HCT116 (cell line): Measurements from ENCODE around the gene ABTB2. TPM values are rescaled to one million over a fixed set of nuclear protein-coding genes. Genes with fewer than 3 reads are reported as not detected.

Experiments
- ATAC-seq: fragments of 200-7000 bp; cut with Tn5 transposase; 2 replicates; pipeline ENCODE4 v1.9.1; 2020; ENCODE audit warnings: mild to moderate bottlenecking, moderate library complexity
- BruUV-seq: library from RNA; stranded (reverse); fragments of 400-500 nt; replicated peaks from 2 replicates; lab custom pipeline; 2021; lab: Mats Ljungman, UMichigan
- CTCF ChIA-PET: fragments of 300-600 bp; sonication (Branson Sonifier 250); formaldehyde crosslinking; loops from one replicate; lab custom pipeline; 2021; ENCODE audit warnings: antibody characterized with exemption; lab: Charles Lee
- POLR2A ChIA-PET: fragments of 300-600, 350-600 bp; sonication (Branson Sonifier 250); formaldehyde crosslinking; loops from one replicate; lab custom pipeline; 2021; ENCODE audit warnings: antibody characterized with exemption; lab: Charles Lee
- RAD21 ChIA-PET, 2 experiments: fragments of 300-600 bp; sonication (Branson Sonifier 250); formaldehyde crosslinking; loops; one replicate each; lab custom pipeline; 2023; ENCODE audit warnings: low total read pairs in 2 of 2; ENCODE audit not compliant: uncharacterized antibody in 2 of 2, unreplicated experiment in 2 of 2, low non-redundant PET in 1 of 2; lab: Charles Lee
- DNase-seq: peaks from one replicate; pipeline ENCODE4 v3.0.0-alpha.2; 2010; ENCODE audit warnings: low read depth, low spot score
- H2AFZ ChIP-seq: fragments of 200-600 bp; shearing (Covaris generic), sonication (generic); 2 replicates; pipeline ENCODE4 v1.6.1; 2017; ENCODE audit warnings: low read depth, mixed run types, mixed read lengths, antibody characterized with exemption, low read length; ENCODE audit not compliant: poor library complexity, severe bottlenecking
- H3K27ac ChIP-seq: 2 replicates; pipeline ENCODE4 v1.5.1; 2012; ENCODE audit warnings: low read depth, low read length
- H3K27me3 ChIP-seq: fragments of 200-600 bp; sonication (generic); 2 replicates; pipeline ENCODE4 v1.6.1; 2016; ENCODE audit warnings: mixed run types, low read length, mixed read lengths; ENCODE audit not compliant: insufficient read depth
- H3K36me3 ChIP-seq, 2 experiments: fragments of 200-500 bp in 1 of 2; fragments of 200-600 bp in 1 of 2; sonication (Bioruptor generic) in 1 of 2; sonication (generic) in 1 of 2; 2 replicates each; pipeline versions ENCODE4 v1.5.1 to v1.6.1; 2014 to 2016; ENCODE audit warnings: low read length in 2 of 2, inconsistent platforms in 1 of 2, mixed read lengths in 1 of 2, mixed run types in 1 of 2; ENCODE audit not compliant: insufficient read depth in 2 of 2, control insufficient read depth in 1 of 2
- H3K4me1 ChIP-seq, 2 experiments: fragments of 200-600 bp in 1 of 2; sonication (generic) in 1 of 2; 2 replicates each; pipeline versions ENCODE4 v1.5.1 to v1.6.1; 2012 to 2017; ENCODE audit warnings: low read length in 2 of 2, inconsistent platforms in 1 of 2, mild to moderate bottlenecking in 1 of 2, mixed read lengths in 1 of 2, mixed run types in 1 of 2, moderate library complexity in 1 of 2; ENCODE audit not compliant: insufficient read depth in 2 of 2, control insufficient read depth in 1 of 2
- H3K4me2 ChIP-seq: fragments of 200-600 bp; sonication (generic); 2 replicates; pipeline ENCODE4 v1.6.1; 2017; ENCODE audit warnings: mixed run types, low read length, mixed read lengths
- H3K4me3 ChIP-seq, 2 experiments: fragments of 200-600 bp in 1 of 2; sonication (generic) in 1 of 2; replicated peaks in 1 of 2; 2 replicates each; pipeline ENCODE4 v1.5.1; 2011 to 2016; ENCODE audit warnings: low read length in 2 of 2, control low read depth in 1 of 2, low read depth in 1 of 2, mild to moderate bottlenecking in 1 of 2, mixed read lengths in 1 of 2, mixed run types in 1 of 2
- H3K79me2 ChIP-seq: fragments of 200-600 bp; sonication (generic); 2 replicates; pipeline ENCODE4 v1.6.1; 2017; ENCODE audit warnings: mild to moderate bottlenecking, mixed run types, low read length, moderate library complexity, mixed read lengths; ENCODE audit not compliant: insufficient read depth
- H3K9ac ChIP-seq: fragments of 200-600 bp; sonication (generic); 2 replicates; pipeline ENCODE4 v1.6.1; 2016; ENCODE audit warnings: low read length, mixed read lengths
- H3K9me2 ChIP-seq: fragments of 200-600 bp; sonication (generic), shearing (Covaris generic); 2 replicates; pipeline ENCODE4 v1.6.1; 2017; ENCODE audit warnings: mixed run types, mild to moderate bottlenecking, moderate library complexity; ENCODE audit not compliant: insufficient read depth
- H3K9me3 ChIP-seq, 2 experiments: fragments of 200-500 bp in 1 of 2; fragments of 200-600 bp in 1 of 2; sonication (Bioruptor generic) in 1 of 2; sonication (generic) in 1 of 2; 2 replicates each; pipeline ENCODE4 v1.6.1; 2014 to 2017; ENCODE audit warnings: low read length in 2 of 2, mixed read lengths in 2 of 2, inconsistent platforms in 1 of 2, low read depth in 1 of 2, mild to moderate bottlenecking in 1 of 2, mixed run types in 1 of 2, moderate library complexity in 1 of 2; ENCODE audit not compliant: control insufficient read depth in 1 of 2, insufficient read depth in 1 of 2
- H4K20me1 ChIP-seq: fragments of 200-600 bp; sonication (generic), shearing (Covaris generic); 2 replicates; pipeline ENCODE4 v1.6.1; 2017; ENCODE audit warnings: mixed run types, mild to moderate bottlenecking, moderate library complexity; ENCODE audit not compliant: insufficient read depth
- CBX3 ChIP-seq: IDR thresholded peaks from 2 replicates; pipeline ENCODE4 v1.6.1; 2012; ENCODE audit warnings: low read depth
- EGR1 ChIP-seq: IDR thresholded peaks from 2 replicates; pipeline ENCODE4 v1.6.1; 2012; ENCODE audit warnings: low read depth
- ELF1 ChIP-seq: IDR thresholded peaks from 2 replicates; pipeline ENCODE4 v1.6.1; 2012; ENCODE audit warnings: low read depth, borderline replicate concordance
- FOSL1 ChIP-seq: IDR thresholded peaks from 2 replicates; pipeline ENCODE4 v1.6.1; 2012; ENCODE audit warnings: low read depth
- JUND ChIP-seq: IDR thresholded peaks from 2 replicates; pipeline ENCODE4 v1.6.1; 2012
- POLR2A ChIP-seq: IDR thresholded peaks from 2 replicates; pipeline ENCODE4 v1.7.0; 2011; ENCODE audit warnings: borderline replicate concordance; ENCODE audit not compliant: insufficient read depth, insufficient read length; ENCODE audit errors: extremely low read depth
- POLR2AphosphoS5 ChIP-seq: IDR thresholded peaks from 2 replicates; pipeline ENCODE4 v1.6.1; 2011; ENCODE audit warnings: mild to moderate bottlenecking, low read depth, low read length, moderate library complexity
- RAD21 ChIP-seq: IDR thresholded peaks from 2 replicates; pipeline ENCODE4 v1.6.1; 2012; ENCODE audit warnings: low read depth, mild to moderate bottlenecking
- SIN3A ChIP-seq: IDR thresholded peaks from 2 replicates; pipeline ENCODE4 v1.6.1; 2012; ENCODE audit warnings: low read depth
- SP1 ChIP-seq: IDR thresholded peaks from 2 replicates; pipeline ENCODE4 v1.6.1; 2012; ENCODE audit warnings: low read depth
- TCF7L2 ChIP-seq: IDR thresholded peaks from 2 replicates; pipeline ENCODE4 v1.7.0; 2011; ENCODE audit warnings: borderline replicate concordance, inconsistent platforms; ENCODE audit not compliant: insufficient read depth, insufficient read length; ENCODE audit errors: extremely low read depth
- ZFX ChIP-seq: fragments of 450-650 bp; IDR thresholded peaks from 2 replicates; pipeline ENCODE4 v1.6.1; 2017
- ZNF274 ChIP-seq: fragments of 200-500 bp; sonication (Bioruptor generic); IDR thresholded peaks from 2 replicates; pipeline ENCODE4 v1.6.1; 2014; ENCODE audit warnings: mild to moderate bottlenecking, low read depth, low read length, inconsistent platforms
- intact Hi-C: fragments of 100-400 bp; cut with micrococcal nuclease; formaldehyde crosslinking; loops from 2 replicates; pipeline ENCODE4 v1.10.0; 2022
- total RNA-seq: library from RNA; stranded (reverse); gene quantifications from one replicate; pipeline ENCODE4 v1.2.1, GENCODE V29; 2021; ENCODE audit not compliant: unreplicated experiment
- TF ChIP-seq, protein P1 (sequence below), 3 experiments: fragments of 200-600 bp in 1 of 3; sonication (generic) in 1 of 3; IDR thresholded peaks in 2 of 3; conservative IDR thresholded peaks in 1 of 3; 2 replicates each; pipeline ENCODE4 v1.5.1; 2012 to 2017; ENCODE audit warnings: low read depth in 2 of 3, low read length in 2 of 3, antibody characterized with exemption in 1 of 3, borderline replicate concordance in 1 of 3, control low read depth in 1 of 3, mild to moderate bottlenecking in 1 of 3, mixed read lengths in 1 of 3, mixed run types in 1 of 3, moderate library complexity in 1 of 3; ENCODE audit not compliant: insufficient read depth in 1 of 3
- TF ChIP-seq, protein P2 (sequence below): IDR thresholded peaks from 2 replicates; pipeline ENCODE4 v1.6.1; 2012
- TF ChIP-seq, protein P3 (sequence below): IDR thresholded peaks from 2 replicates; pipeline ENCODE4 v1.6.1; 2012
- TF ChIP-seq, protein P4 (sequence below): IDR thresholded peaks from 2 replicates; pipeline ENCODE4 v1.6.1; 2012; ENCODE audit warnings: low read depth
- TF ChIP-seq, protein P5 (sequence below): IDR thresholded peaks from 2 replicates; pipeline ENCODE4 v1.6.1; 2011; ENCODE audit warnings: mild to moderate bottlenecking, low read length, moderate library complexity; ENCODE audit not compliant: insufficient replicate concordance; ENCODE audit errors: extremely low read depth

Gene ABTB2
- total RNA-seq, 1 experiment from 2014 or later = 6.8 TPM

DNA sequence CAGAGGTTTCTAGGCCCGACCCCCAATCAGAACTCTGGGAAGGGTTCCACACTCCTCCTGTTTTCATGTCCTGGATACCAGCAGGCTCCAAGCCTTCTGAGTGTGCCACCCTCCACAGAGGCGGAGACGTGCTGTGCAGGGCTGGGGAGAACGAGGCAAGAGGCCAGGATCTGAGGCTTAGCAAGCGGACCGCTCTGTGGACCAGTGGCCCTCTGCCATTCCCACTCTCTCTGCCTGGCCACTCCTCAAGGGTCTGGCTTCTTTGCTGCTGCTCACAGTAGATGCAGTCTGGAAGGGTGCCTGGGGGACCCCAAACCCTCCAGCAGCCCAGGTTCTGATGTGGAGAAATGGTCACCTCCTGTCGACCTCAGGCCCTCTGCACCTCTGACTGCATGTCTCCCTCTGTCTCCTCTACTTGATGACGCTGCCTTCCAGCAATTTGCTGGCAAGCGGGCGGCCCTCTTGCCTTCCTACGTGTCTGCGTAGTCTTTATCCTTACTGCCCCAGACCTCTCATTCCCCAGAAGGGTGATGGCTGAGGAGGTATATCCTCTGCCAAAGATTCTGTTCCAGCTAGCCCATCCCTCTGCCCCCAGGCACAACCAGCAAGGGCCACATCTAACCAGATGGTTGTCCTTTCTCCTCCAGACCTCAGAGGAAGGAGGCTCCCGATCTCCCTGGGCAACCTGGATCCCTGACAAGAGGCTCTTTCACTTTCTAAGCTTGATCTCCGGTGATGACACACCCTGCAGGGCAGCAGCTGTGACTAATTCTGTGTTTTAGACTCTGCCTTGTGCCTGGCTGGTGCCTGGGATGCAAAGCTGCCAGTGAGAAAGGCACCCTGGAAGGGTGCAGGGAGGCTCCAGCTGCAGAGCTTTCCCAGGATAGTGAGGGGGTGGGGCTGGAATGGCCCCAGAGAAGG, 165.1 kb downstream of the ABTB2 start:
- RAD21 ChIA-PET = interaction anchor here (0.6 to 1.2 kb wide), 2 partner anchors 18 to 45 kb away, joined by 3 to 5 read pairs; no protein-coding TSS in a partner anchor
- peak; percentile 87 for ATAC-seq
- H3K36me3 ChIP-seq = no peaks in the 10 kb centered on the region
- CTCF ChIA-PET = interaction anchor here (1.3 kb wide), 1 partner anchor 19 kb away, joined by 3 read pairs; no protein-coding TSS in a partner anchor
- H4K20me1 ChIP-seq = no peaks in the 10 kb centered on the region
- intact Hi-C loops = loop anchor here (5.0 kb wide), 1 partner anchor 165 kb away; the partner anchor contains the start of gene ABTB2
- no peak overlapping the region for H2AFZ ChIP-seq
- 0 out of 2 replicates have a peak overlapping the region, but pooled peaks have one; percentile 1 for H3K27ac ChIP-seq
- no peaks in the 10 kb centered on the region for H3K9me2 ChIP-seq
- DNase-seq = peak; percentile 60
- H3K4me2 ChIP-seq = peak overlapping the region; percentile 73
- POLR2A ChIA-PET = no interaction called here
- peak overlapping the region; percentile 50 for H3K9ac ChIP-seq
- peaks cover 19 to 42% of the 10 kb centered on the region in 2 experiments for H3K4me1 ChIP-seq
- H3K4me3 ChIP-seq = peak overlapping the region in 1 of 2 experiments; percentile 26; a peak in 1 of 4 replicates
- BruUV-seq = no TSS peak
- no peaks in the 10 kb centered on the region for H3K9me3 ChIP-seq
- H3K79me2 ChIP-seq = no peaks in the 10 kb centered on the region
- H3K27me3 ChIP-seq = no peaks in the 10 kb centered on the region
- peak; percentile 28; the same call in 1 of the 2 replicates for TF ChIP-seq JUND
- TF ChIP-seq, protein P1, sequence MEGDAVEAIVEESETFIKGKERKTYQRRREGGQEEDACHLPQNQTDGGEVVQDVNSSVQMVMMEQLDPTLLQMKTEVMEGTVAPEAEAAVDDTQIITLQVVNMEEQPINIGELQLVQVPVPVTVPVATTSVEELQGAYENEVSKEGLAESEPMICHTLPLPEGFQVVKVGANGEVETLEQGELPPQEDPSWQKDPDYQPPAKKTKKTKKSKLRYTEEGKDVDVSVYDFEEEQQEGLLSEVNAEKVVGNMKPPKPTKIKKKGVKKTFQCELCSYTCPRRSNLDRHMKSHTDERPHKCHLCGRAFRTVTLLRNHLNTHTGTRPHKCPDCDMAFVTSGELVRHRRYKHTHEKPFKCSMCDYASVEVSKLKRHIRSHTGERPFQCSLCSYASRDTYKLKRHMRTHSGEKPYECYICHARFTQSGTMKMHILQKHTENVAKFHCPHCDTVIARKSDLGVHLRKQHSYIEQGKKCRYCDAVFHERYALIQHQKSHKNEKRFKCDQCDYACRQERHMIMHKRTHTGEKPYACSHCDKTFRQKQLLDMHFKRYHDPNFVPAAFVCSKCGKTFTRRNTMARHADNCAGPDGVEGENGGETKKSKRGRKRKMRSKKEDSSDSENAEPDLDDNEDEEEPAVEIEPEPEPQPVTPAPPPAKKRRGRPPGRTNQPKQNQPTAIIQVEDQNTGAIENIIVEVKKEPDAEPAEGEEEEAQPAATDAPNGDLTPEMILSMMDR (IDR thresholded peaks at IDR 0.05 in 2 of 3, conservative IDR thresholded peaks at IDR 0.05 in 1 of 3; ENCODE audit: borderline replicate concordance in 1 of 3, insufficient read depth in 1 of 3, low read depth in 2 of 3, low read length in 2 of 3) = no peak
- TF ChIP-seq, protein P2, sequence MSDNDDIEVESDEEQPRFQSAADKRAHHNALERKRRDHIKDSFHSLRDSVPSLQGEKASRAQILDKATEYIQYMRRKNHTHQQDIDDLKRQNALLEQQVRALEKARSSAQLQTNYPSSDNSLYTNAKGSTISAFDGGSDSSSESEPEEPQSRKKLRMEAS = no peak
- no peak for TF ChIP-seq SIN3A
- TF ChIP-seq ZFX = no peak
- no peak; the same call in 1 of the 2 replicates for TF ChIP-seq POLR2AphosphoS5
- peak; percentile 23 for TF ChIP-seq SP1
- no peak for TF ChIP-seq EGR1
- no peak for TF ChIP-seq ZNF274
- TF ChIP-seq ELF1 = no peak
- no peak for TF ChIP-seq POLR2A
- no peak for TF ChIP-seq RAD21
- TF ChIP-seq CBX3 = 0 out of 2 replicates have a peak, but pooled peaks have one; percentile 24
- TF ChIP-seq, protein P3, sequence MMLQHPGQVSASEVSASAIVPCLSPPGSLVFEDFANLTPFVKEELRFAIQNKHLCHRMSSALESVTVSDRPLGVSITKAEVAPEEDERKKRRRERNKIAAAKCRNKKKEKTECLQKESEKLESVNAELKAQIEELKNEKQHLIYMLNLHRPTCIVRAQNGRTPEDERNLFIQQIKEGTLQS = no peak
- TF ChIP-seq, protein P4, sequence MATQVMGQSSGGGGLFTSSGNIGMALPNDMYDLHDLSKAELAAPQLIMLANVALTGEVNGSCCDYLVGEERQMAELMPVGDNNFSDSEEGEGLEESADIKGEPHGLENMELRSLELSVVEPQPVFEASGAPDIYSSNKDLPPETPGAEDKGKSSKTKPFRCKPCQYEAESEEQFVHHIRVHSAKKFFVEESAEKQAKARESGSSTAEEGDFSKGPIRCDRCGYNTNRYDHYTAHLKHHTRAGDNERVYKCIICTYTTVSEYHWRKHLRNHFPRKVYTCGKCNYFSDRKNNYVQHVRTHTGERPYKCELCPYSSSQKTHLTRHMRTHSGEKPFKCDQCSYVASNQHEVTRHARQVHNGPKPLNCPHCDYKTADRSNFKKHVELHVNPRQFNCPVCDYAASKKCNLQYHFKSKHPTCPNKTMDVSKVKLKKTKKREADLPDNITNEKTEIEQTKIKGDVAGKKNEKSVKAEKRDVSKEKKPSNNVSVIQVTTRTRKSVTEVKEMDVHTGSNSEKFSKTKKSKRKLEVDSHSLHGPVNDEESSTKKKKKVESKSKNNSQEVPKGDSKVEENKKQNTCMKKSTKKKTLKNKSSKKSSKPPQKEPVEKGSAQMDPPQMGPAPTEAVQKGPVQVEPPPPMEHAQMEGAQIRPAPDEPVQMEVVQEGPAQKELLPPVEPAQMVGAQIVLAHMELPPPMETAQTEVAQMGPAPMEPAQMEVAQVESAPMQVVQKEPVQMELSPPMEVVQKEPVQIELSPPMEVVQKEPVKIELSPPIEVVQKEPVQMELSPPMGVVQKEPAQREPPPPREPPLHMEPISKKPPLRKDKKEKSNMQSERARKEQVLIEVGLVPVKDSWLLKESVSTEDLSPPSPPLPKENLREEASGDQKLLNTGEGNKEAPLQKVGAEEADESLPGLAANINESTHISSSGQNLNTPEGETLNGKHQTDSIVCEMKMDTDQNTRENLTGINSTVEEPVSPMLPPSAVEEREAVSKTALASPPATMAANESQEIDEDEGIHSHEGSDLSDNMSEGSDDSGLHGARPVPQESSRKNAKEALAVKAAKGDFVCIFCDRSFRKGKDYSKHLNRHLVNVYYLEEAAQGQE = no peak
- TF ChIP-seq, protein P5, sequence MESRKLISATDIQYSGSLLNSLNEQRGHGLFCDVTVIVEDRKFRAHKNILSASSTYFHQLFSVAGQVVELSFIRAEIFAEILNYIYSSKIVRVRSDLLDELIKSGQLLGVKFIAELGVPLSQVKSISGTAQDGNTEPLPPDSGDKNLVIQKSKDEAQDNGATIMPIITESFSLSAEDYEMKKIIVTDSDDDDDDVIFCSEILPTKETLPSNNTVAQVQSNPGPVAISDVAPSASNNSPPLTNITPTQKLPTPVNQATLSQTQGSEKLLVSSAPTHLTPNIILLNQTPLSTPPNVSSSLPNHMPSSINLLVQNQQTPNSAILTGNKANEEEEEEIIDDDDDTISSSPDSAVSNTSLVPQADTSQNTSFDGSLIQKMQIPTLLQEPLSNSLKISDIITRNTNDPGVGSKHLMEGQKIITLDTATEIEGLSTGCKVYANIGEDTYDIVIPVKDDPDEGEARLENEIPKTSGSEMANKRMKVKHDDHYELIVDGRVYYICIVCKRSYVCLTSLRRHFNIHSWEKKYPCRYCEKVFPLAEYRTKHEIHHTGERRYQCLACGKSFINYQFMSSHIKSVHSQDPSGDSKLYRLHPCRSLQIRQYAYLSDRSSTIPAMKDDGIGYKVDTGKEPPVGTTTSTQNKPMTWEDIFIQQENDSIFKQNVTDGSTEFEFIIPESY = no peak
- TF ChIP-seq FOSL1 = peak; percentile 52
- no peak for TF ChIP-seq TCF7L2
